HCT116 (cell line): ENCODE data around the gene SCN8A. TPM values are rescaled to one million over a fixed set of nuclear protein-coding genes. Genes with fewer than 3 reads are reported as not detected.
A peak's percentile ranks its signal among the peaks of the same experiment; 100 is the strongest.

ENCODE experiments used
- ATAC-seq: fragments of 200-7000 bp; cut with Tn5 transposase; 2 replicates; pipeline ENCODE4 v1.9.1; 2020; ENCODE audit warnings: mild to moderate bottlenecking, moderate library complexity
- BruUV-seq: library from RNA; stranded (reverse); fragments of 400-500 nt; replicated peaks from 2 replicates; lab custom pipeline; 2021; lab: Mats Ljungman, UMichigan
- CTCF ChIA-PET: fragments of 300-600 bp; sonication (Branson Sonifier 250); formaldehyde crosslinking; loops from one replicate; lab custom pipeline; 2021; ENCODE audit warnings: antibody characterized with exemption; lab: Charles Lee
- POLR2A ChIA-PET: fragments of 300-600, 350-600 bp; sonication (Branson Sonifier 250); formaldehyde crosslinking; loops from one replicate; lab custom pipeline; 2021; ENCODE audit warnings: antibody characterized with exemption; lab: Charles Lee
- RAD21 ChIA-PET, 2 experiments: fragments of 300-600 bp; sonication (Branson Sonifier 250); formaldehyde crosslinking; loops; one replicate each; lab custom pipeline; 2023; ENCODE audit warnings: low total read pairs in 2 of 2; ENCODE audit not compliant: uncharacterized antibody in 2 of 2, unreplicated experiment in 2 of 2, low non-redundant PET in 1 of 2; lab: Charles Lee
- DNase-seq: peaks from one replicate; pipeline ENCODE4 v3.0.0-alpha.2; 2010; ENCODE audit warnings: low read depth, low spot score
- H2AFZ ChIP-seq: fragments of 200-600 bp; shearing (Covaris generic), sonication (generic); 2 replicates; pipeline ENCODE4 v1.6.1; 2017; ENCODE audit warnings: low read depth, mixed run types, mixed read lengths, antibody characterized with exemption, low read length; ENCODE audit not compliant: poor library complexity, severe bottlenecking
- H3K27ac ChIP-seq: 2 replicates; pipeline ENCODE4 v1.5.1; 2012; ENCODE audit warnings: low read depth, low read length
- H3K27me3 ChIP-seq: fragments of 200-600 bp; sonication (generic); 2 replicates; pipeline ENCODE4 v1.6.1; 2016; ENCODE audit warnings: mixed run types, low read length, mixed read lengths; ENCODE audit not compliant: insufficient read depth
- H3K36me3 ChIP-seq, 2 experiments: fragments of 200-500 bp in 1 of 2; fragments of 200-600 bp in 1 of 2; sonication (Bioruptor generic) in 1 of 2; sonication (generic) in 1 of 2; 2 replicates each; pipeline versions ENCODE4 v1.5.1 to v1.6.1; 2014 to 2016; ENCODE audit warnings: low read length in 2 of 2, inconsistent platforms in 1 of 2, mixed read lengths in 1 of 2, mixed run types in 1 of 2; ENCODE audit not compliant: insufficient read depth in 2 of 2, control insufficient read depth in 1 of 2
- H3K4me1 ChIP-seq, 2 experiments: fragments of 200-600 bp in 1 of 2; sonication (generic) in 1 of 2; 2 replicates each; pipeline versions ENCODE4 v1.5.1 to v1.6.1; 2012 to 2017; ENCODE audit warnings: low read length in 2 of 2, inconsistent platforms in 1 of 2, mild to moderate bottlenecking in 1 of 2, mixed read lengths in 1 of 2, mixed run types in 1 of 2, moderate library complexity in 1 of 2; ENCODE audit not compliant: insufficient read depth in 2 of 2, control insufficient read depth in 1 of 2
- H3K4me2 ChIP-seq: fragments of 200-600 bp; sonication (generic); 2 replicates; pipeline ENCODE4 v1.6.1; 2017; ENCODE audit warnings: mixed run types, low read length, mixed read lengths
- H3K4me3 ChIP-seq, 2 experiments: fragments of 200-600 bp in 1 of 2; sonication (generic) in 1 of 2; replicated peaks in 1 of 2; 2 replicates each; pipeline ENCODE4 v1.5.1; 2011 to 2016; ENCODE audit warnings: low read length in 2 of 2, control low read depth in 1 of 2, low read depth in 1 of 2, mild to moderate bottlenecking in 1 of 2, mixed read lengths in 1 of 2, mixed run types in 1 of 2
- H3K79me2 ChIP-seq: fragments of 200-600 bp; sonication (generic); 2 replicates; pipeline ENCODE4 v1.6.1; 2017; ENCODE audit warnings: mild to moderate bottlenecking, mixed run types, low read length, moderate library complexity, mixed read lengths; ENCODE audit not compliant: insufficient read depth
- H3K9ac ChIP-seq: fragments of 200-600 bp; sonication (generic); 2 replicates; pipeline ENCODE4 v1.6.1; 2016; ENCODE audit warnings: low read length, mixed read lengths
- H3K9me2 ChIP-seq: fragments of 200-600 bp; sonication (generic), shearing (Covaris generic); 2 replicates; pipeline ENCODE4 v1.6.1; 2017; ENCODE audit warnings: mixed run types, mild to moderate bottlenecking, moderate library complexity; ENCODE audit not compliant: insufficient read depth
- H3K9me3 ChIP-seq, 2 experiments: fragments of 200-500 bp in 1 of 2; fragments of 200-600 bp in 1 of 2; sonication (Bioruptor generic) in 1 of 2; sonication (generic) in 1 of 2; 2 replicates each; pipeline ENCODE4 v1.6.1; 2014 to 2017; ENCODE audit warnings: low read length in 2 of 2, mixed read lengths in 2 of 2, inconsistent platforms in 1 of 2, low read depth in 1 of 2, mild to moderate bottlenecking in 1 of 2, mixed run types in 1 of 2, moderate library complexity in 1 of 2; ENCODE audit not compliant: control insufficient read depth in 1 of 2, insufficient read depth in 1 of 2
- H4K20me1 ChIP-seq: fragments of 200-600 bp; sonication (generic), shearing (Covaris generic); 2 replicates; pipeline ENCODE4 v1.6.1; 2017; ENCODE audit warnings: mixed run types, mild to moderate bottlenecking, moderate library complexity; ENCODE audit not compliant: insufficient read depth
- ATF3 ChIP-seq: IDR thresholded peaks from 2 replicates; pipeline ENCODE4 v1.6.1; 2012
- CBX3 ChIP-seq: IDR thresholded peaks from 2 replicates; pipeline ENCODE4 v1.6.1; 2012; ENCODE audit warnings: low read depth
- CEBPB ChIP-seq: IDR thresholded peaks from 2 replicates; pipeline ENCODE4 v1.6.1; 2012; ENCODE audit warnings: low read depth
- CTCF ChIP-seq, 3 experiments: fragments of 200-600 bp in 1 of 3; sonication (generic) in 1 of 3; IDR thresholded peaks in 2 of 3; conservative IDR thresholded peaks in 1 of 3; 2 replicates each; pipeline ENCODE4 v1.5.1; 2012 to 2017; ENCODE audit warnings: low read depth in 2 of 3, low read length in 2 of 3, antibody characterized with exemption in 1 of 3, borderline replicate concordance in 1 of 3, control low read depth in 1 of 3, mild to moderate bottlenecking in 1 of 3, mixed read lengths in 1 of 3, mixed run types in 1 of 3, moderate library complexity in 1 of 3; ENCODE audit not compliant: insufficient read depth in 1 of 3
- EZH2 ChIP-seq: fragments of 200-600 bp; sonication (generic); IDR thresholded peaks from 2 replicates; pipeline ENCODE4 v1.6.1; 2017; ENCODE audit warnings: antibody characterized with exemption, mixed run types
- FOSL1 ChIP-seq: IDR thresholded peaks from 2 replicates; pipeline ENCODE4 v1.6.1; 2012; ENCODE audit warnings: low read depth
- POLR2A ChIP-seq: IDR thresholded peaks from 2 replicates; pipeline ENCODE4 v1.7.0; 2011; ENCODE audit warnings: borderline replicate concordance; ENCODE audit not compliant: insufficient read depth, insufficient read length; ENCODE audit errors: extremely low read depth
- POLR2AphosphoS5 ChIP-seq: IDR thresholded peaks from 2 replicates; pipeline ENCODE4 v1.6.1; 2011; ENCODE audit warnings: mild to moderate bottlenecking, low read depth, low read length, moderate library complexity
- RAD21 ChIP-seq: IDR thresholded peaks from 2 replicates; pipeline ENCODE4 v1.6.1; 2012; ENCODE audit warnings: low read depth, mild to moderate bottlenecking
- SP1 ChIP-seq: IDR thresholded peaks from 2 replicates; pipeline ENCODE4 v1.6.1; 2012; ENCODE audit warnings: low read depth
- SRF ChIP-seq: IDR thresholded peaks from 2 replicates; pipeline ENCODE4 v1.6.1; 2012; ENCODE audit warnings: low read depth
- YY1 ChIP-seq: IDR thresholded peaks from 2 replicates; pipeline ENCODE4 v1.6.1; 2011; ENCODE audit warnings: low read length, low read depth, moderate library complexity, mild to moderate bottlenecking; ENCODE audit not compliant: insufficient replicate concordance; ENCODE audit errors: extremely low read depth
- ZBTB33 ChIP-seq: IDR thresholded peaks from 2 replicates; pipeline ENCODE4 v1.6.1; 2011; ENCODE audit warnings: mild to moderate bottlenecking, low read length, moderate library complexity; ENCODE audit not compliant: insufficient replicate concordance; ENCODE audit errors: extremely low read depth
- ZNF274 ChIP-seq: fragments of 200-500 bp; sonication (Bioruptor generic); IDR thresholded peaks from 2 replicates; pipeline ENCODE4 v1.6.1; 2014; ENCODE audit warnings: mild to moderate bottlenecking, low read depth, low read length, inconsistent platforms
- intact Hi-C: fragments of 100-400 bp; cut with micrococcal nuclease; formaldehyde crosslinking; loops from 2 replicates; pipeline ENCODE4 v1.10.0; 2022
- total RNA-seq: library from RNA; stranded (reverse); gene quantifications from one replicate; pipeline ENCODE4 v1.2.1, GENCODE V29; 2021; ENCODE audit not compliant: unreplicated experiment

Gene SCN8A
- total RNA-seq, 1 experiment from 2014 or later: 7.1 TPM

- no peak overlapping the region for H3K4me3 ChIP-seq
- ATAC-seq: no peak
- no peak overlapping the region for H3K4me2 ChIP-seq
- H2AFZ ChIP-seq: no peak overlapping the region
- no peaks in the 10 kb centered on the region for H3K79me2 ChIP-seq
- H4K20me1 ChIP-seq: no peaks in the 10 kb centered on the region
- no peaks in the 10 kb centered on the region for H3K27me3 ChIP-seq
- POLR2A ChIA-PET: no interaction called here
- H3K9me2 ChIP-seq: no peaks in the 10 kb centered on the region
- H3K27ac ChIP-seq: no peak overlapping the region
- no peaks in the 10 kb centered on the region for H3K9me3 ChIP-seq
- H3K9ac ChIP-seq: no peak overlapping the region
- BruUV-seq: no TSS peak
- CTCF ChIA-PET: no interaction called here
- RAD21 ChIA-PET: no interaction called here
- no peaks in the 10 kb centered on the region for H3K36me3 ChIP-seq
- DNase-seq: no peak
- intact Hi-C loops: no loop called here
- no peak for TF ChIP-seq POLR2A
- TF ChIP-seq POLR2AphosphoS5: no peak
- no peak for TF ChIP-seq ATF3
- H3K4me1 ChIP-seq: no peaks in the 10 kb centered on the region
These were observed 160.6 kb downstream of the SCN8A start for GRCh38 chr12:51751661-51752060.

GRCh38 chr12:51752234-51752889 is 161.3 kb downstream of the SCN8A start:
- Histone ChIP-seq H3K4me3 (no peak overlapping the region), H3K4me2 (no peak overlapping the region), H3K36me3 (no peaks in the 10 kb centered on the region), H3K9me2 (no peaks in the 10 kb centered on the region), H3K27me3 (no peaks in the 10 kb centered on the region), H3K9me3 (no peaks in the 10 kb centered on the region), H4K20me1 (no peaks in the 10 kb centered on the region), H3K27ac (no peak overlapping the region), H3K79me2 (no peaks in the 10 kb centered on the region), H3K9ac (no peak overlapping the region), H2AFZ (no peak overlapping the region), H3K4me1 (no peaks in the 10 kb centered on the region)
- ATAC-seq: peak; percentile 76
- ChIA-PET POLR2A (no interaction called here), RAD21 (no interaction called here), CTCF (no interaction called here)
- BruUV-seq: no TSS peak
- DNase-seq: no peak
- intact Hi-C loops: no loop called here
- TF ChIP-seq EZH2: no peak
- TF ChIP-seq FOSL1: no peak
- no peak for TF ChIP-seq ZNF274
- no peak for TF ChIP-seq CBX3
- no peak for TF ChIP-seq CEBPB
- no peak for TF ChIP-seq YY1
- TF ChIP-seq ZBTB33: no peak
- no peak for TF ChIP-seq SP1
- TF ChIP-seq CTCF (IDR thresholded peaks at IDR 0.05 in 2 of 3, conservative IDR thresholded peaks at IDR 0.05 in 1 of 3; ENCODE audit: borderline replicate concordance in 1 of 3, insufficient read depth in 1 of 3, low read depth in 2 of 3, low read length in 2 of 3): no peak
- no peak for TF ChIP-seq ATF3
- TF ChIP-seq RAD21: no peak
- no peak for TF ChIP-seq SRF
- no peak for TF ChIP-seq POLR2AphosphoS5
